GM12872 (cell line): ENCODE measurements around the gene PRKCE.

ENCODE experiments used
- TF ChIP-seq, protein P1 (sequence below): IDR thresholded peaks from 3 replicates; pipeline ENCODE4 v1.5.1; 2011; ENCODE audit warnings: low read depth, mild to moderate bottlenecking, low read length, moderate library complexity; ENCODE audit not compliant: insufficient read depth

Gene PRKCE

DNA sequence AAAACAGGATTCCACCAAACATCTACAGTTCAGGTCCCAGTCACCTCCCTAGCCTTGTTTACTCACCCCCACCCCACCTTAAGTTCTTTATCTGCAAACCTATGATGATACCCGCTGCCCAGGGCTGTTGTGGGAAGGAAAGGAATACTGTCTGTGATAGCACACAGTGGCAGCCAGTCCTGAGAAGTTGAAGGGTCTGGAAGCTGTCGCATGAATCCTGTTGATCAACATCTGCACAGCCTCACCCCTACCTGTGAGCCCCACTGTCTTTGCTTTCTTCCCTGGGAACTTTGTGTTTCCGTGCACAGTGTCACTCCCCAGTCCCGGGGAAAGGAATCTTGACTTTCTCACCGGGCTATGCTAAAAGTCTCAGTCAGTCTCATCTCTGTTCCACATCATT lies 485.0 kb downstream of the PRKCE start:
- TF ChIP-seq, protein P1, sequence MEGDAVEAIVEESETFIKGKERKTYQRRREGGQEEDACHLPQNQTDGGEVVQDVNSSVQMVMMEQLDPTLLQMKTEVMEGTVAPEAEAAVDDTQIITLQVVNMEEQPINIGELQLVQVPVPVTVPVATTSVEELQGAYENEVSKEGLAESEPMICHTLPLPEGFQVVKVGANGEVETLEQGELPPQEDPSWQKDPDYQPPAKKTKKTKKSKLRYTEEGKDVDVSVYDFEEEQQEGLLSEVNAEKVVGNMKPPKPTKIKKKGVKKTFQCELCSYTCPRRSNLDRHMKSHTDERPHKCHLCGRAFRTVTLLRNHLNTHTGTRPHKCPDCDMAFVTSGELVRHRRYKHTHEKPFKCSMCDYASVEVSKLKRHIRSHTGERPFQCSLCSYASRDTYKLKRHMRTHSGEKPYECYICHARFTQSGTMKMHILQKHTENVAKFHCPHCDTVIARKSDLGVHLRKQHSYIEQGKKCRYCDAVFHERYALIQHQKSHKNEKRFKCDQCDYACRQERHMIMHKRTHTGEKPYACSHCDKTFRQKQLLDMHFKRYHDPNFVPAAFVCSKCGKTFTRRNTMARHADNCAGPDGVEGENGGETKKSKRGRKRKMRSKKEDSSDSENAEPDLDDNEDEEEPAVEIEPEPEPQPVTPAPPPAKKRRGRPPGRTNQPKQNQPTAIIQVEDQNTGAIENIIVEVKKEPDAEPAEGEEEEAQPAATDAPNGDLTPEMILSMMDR: no peak

DNA sequence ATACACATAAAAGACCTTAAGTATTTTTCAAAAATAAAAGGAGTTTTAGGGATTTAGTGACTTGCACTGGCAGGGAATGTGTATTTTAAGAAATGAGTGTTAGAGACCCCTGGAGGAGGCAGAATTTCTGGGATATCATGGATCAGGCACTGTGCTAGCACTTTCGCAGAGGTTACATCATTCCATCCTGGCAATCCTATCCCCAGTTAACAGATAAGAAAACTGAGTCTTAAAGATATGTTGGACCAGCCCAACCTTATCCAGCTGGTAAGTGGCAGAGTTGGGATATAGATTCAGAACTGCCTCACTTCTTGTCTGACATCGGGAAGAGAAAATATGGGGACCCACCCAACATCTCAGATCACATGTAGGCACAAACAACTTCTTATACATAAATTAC lies 485.5 kb downstream of the PRKCE start:
- TF ChIP-seq, protein P1: no peak

DNA sequence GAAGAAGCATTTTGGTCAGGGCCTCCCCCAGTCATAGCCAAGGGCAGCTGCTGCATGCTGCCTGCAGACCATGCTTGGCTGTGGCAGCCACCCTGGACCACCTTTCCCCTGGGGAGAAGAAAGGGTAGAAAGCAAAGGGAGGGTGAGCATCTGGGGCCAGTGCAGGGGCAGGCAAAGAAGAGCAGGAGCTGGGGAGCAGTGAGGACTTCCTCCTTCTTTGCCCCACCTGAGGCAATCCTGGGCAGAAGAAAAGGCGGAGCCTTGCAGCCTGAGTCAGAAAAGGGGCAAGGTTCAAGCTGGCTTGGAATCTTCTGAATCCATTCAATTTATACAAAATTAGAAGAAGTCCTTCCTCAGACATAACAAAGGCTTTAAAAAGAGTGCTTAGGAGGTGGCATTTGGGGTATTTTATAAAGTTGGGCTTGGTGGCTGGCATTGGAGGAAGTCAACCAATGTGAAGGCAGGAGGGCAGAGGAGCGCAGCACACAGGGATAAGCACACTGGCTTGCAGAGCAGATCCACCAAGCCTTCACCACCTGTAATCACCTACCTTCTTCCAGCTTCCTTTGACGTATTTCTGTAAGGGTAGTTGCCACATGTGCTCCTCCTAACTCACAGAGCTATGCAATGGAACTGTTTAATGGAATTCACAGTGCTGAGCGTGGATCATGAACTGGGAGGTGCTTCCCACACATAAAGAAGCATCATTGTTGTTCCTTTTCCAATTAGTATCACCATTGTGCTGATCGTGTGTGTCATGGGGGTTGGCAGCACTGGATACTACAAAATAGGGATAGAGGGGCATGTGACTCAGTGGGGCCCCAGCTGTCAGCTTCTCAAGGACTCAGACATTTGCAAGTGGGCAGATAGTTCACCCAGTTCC lies 491.3 kb downstream of the PRKCE start:
- TF ChIP-seq, protein P1: no peak

DNA sequence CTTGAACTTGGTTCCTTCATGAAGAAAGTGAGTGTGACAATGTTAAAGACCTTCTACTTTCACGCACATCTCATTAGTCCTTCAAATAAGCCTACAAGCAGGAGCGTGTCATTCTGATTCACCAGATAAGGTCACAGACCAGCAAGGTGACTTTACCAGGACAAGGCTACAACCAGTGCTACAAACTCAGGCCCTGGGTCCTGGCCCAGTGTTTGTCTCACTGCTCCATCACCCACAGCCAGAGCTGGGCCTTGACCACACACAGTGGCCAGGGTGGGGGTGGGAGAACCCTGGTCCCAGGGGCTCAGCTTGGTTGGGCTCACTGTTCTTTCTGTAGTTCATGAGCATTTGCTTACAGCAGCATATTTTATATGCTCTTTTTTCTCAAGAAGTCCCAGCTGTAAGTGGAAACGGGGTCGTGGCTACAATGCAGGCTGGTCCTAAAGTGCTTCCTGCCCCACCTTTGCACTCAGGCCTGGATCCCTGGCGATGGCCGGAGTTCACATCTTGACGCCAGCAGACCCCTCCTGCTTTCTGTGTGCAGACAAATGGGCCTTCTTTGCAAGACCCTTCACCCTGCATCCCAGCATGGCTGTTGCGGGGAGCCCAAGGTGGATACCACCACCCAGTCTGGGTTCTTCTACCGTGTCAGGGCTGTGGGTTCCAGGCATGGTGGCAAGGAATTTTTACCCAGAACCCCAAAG lies 492.1 kb downstream of the PRKCE start:
- TF ChIP-seq, protein P1: no peak

DNA sequence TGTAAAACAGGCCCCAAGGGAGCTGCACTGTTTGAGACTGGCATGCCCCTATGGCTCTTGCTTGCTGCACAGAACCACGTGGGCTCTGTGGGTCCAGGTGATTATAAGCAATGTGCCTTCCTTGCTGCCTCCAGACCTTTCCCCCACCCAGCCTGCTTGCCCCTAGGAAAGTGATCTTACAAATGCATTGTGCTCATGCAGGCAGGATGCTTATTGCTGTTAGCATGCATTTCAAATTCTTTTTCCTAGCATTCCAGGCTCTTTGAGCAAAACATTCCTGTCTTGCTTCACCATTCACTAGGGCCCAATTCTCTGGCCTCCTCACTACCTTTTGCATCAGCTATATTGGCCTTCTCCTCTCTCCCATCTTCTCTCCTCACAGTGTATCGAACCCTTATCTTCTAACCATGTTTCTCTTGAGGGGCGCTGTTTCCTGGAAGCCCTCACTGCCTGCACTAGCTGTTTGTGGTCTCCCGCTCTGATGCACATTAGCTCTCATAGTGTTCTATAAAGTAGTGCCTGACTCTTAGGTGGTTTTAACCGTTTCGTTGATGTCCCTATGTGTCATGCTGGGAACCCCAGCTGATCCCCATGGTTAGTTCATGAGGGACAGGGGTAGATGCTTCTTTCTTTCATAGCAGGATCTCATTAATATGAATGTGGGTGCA lies 492.8 kb downstream of the PRKCE start:
- TF ChIP-seq, protein P1: no peak

DNA sequence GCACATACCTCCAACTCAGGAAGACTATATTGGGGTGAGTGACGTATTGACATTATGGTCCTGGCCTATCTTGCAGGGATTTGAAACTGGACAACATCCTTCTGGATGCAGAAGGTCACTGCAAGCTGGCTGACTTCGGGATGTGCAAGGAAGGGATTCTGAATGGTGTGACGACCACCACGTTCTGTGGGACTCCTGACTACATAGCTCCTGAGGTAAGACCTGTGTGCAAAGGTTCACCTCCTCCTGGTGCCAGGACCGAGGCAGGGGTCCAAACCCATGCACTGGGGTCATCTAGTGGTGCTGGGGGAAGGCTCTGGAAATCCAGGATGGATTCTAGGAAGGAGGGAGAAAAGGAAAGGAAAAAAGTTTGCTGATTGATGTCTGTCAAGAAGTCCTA lies 493.5 kb downstream of the PRKCE start:
- TF ChIP-seq, protein P1: no peak

DNA sequence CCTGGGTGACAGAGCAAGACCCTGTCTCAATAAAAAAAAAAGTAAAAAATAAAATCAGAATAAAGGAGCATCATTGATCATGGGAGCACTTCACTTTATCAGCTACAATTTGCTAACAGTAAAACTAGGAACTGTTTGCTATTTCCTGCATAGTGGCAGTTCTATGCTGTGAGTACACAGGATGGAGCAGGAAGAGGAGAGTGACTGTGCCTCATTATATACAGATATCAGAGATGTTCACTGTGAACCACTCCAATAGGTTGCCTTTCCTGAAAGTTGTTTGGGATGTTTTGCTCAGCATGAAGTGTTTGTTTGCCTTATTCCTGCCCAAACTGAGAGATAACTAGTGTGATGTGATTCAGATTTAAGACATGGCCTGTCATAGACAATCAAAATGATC lies 494.4 kb downstream of the PRKCE start:
- TF ChIP-seq, protein P1: no peak
